HG03558 (cell line): ENCODE results near the gene PAX1.

ENCODE experiments used
- ATAC-seq: cut with Tn5 transposase; IDR thresholded peaks from one replicate; pipeline ENCODE4 v1.9.1; 2021; ENCODE audit warnings: moderate number of reproducible peaks; ENCODE audit not compliant: unreplicated experiment; ENCODE audit errors: extremely low read depth

PAX1 gene

GRCh38 chr20:21705575-21706260, at the start of gene PAX1:
Gene PAX1 (plus strand): TSS chr20:21705664. CDS start chr20:21705713, 49 bp downstream.
- no peak for ATAC-seq

- no peak for ATAC-seq
Observed at GRCh38 chr20:21656308-21657067, 49.0 kb upstream of the PAX1 start.

GRCh38 chr20:21661488-21662055, 43.9 kb upstream of the PAX1 start:
- ATAC-seq: no peak

GRCh38 chr20:21663465-21663864, 42.0 kb upstream of the PAX1 start:
- no peak for ATAC-seq

- ATAC-seq: no peak
Observed at GRCh38 chr20:21665687-21666446, 39.6 kb upstream of the PAX1 start.

GRCh38 chr20:21670126-21670525, 35.3 kb upstream of the PAX1 start:
- ATAC-seq: no peak

- ATAC-seq: no peak
Observed at GRCh38 chr20:21670981-21671380, 34.5 kb upstream of the PAX1 start.

GRCh38 chr20:21677261-21677660, 28.2 kb upstream of the PAX1 start:
- no peak for ATAC-seq

GRCh38 chr20:21677781-21678180, 27.7 kb upstream of the PAX1 start:
- ATAC-seq: no peak

- no peak for ATAC-seq
Observed at GRCh38 chr20:21681234-21681921, 24.1 kb upstream of the PAX1 start.

- no peak for ATAC-seq
Observed at GRCh38 chr20:21681922-21682318, 23.5 kb upstream of the PAX1 start.

- ATAC-seq: no peak
Observed at GRCh38 chr20:21682521-21682954, 22.9 kb upstream of the PAX1 start.

- ATAC-seq: no peak
Observed at GRCh38 chr20:21684671-21685070, 20.8 kb upstream of the PAX1 start.

GRCh38 chr20:21685981-21686380, 19.5 kb upstream of the PAX1 start:
- ATAC-seq: no peak

- no peak for ATAC-seq
Observed at GRCh38 chr20:21693322-21693721, 12.1 kb upstream of the PAX1 start.

- ATAC-seq: no peak
Observed at GRCh38 chr20:21698494-21699215, 6.8 kb upstream of the PAX1 start.

GRCh38 chr20:21699216-21699508, 6.3 kb upstream of the PAX1 start:
- ATAC-seq: no peak

GRCh38 chr20:21701171-21701876, 4.1 kb upstream of the PAX1 start:
- ATAC-seq: no peak

- ATAC-seq: no peak
Observed at GRCh38 chr20:21702016-21702415, 3.4 kb upstream of the PAX1 start.
